ENCODE measurements around the gene GBA3. TPM values are rescaled to one million over a fixed set of nuclear protein-coding genes. Genes with fewer than 3 reads are reported as not detected.

The GBA3 gene
- total RNA-seq, 2 experiments from 2014 or later = not detected

DNA sequence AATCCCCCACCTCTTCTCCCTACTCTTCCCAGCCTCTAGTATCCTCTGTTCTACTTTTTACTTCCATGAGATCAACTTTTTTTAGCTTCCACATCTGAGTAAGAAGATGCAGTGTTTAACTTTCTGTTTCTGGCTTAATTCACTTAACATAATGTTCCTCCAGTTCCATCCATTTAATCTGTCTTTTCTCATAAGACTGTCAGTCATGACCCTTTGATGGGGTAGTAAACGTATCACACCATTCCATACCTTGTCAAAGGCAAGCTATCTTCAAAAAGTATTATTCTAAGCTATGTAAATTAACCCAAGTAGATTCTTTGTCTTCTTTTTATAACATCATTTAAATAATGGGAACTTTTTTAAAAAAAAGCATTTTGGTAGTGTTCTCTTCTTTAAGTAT, 15.0 kb upstream of the GBA3 start:
- CTCF ChIA-PET = interaction anchor here (0.8 kb wide), 1 partner anchor 8 kb away, joined by 3 read pairs; no protein-coding TSS in a partner anchor
- H3K36me3 Mint-ChIP-seq (ENCODE audit: low read depth) = no peaks in the 10 kb centered on the region
- no peak for DNase-seq
- H3K9me3 Mint-ChIP-seq = no peaks in the 10 kb centered on the region
- no peak overlapping the region for H3K27ac Mint-ChIP-seq
- H3K27me3 Mint-ChIP-seq = no peaks in the 10 kb centered on the region
- ATAC-seq = no peak
- TF ChIP-seq, protein P1, sequence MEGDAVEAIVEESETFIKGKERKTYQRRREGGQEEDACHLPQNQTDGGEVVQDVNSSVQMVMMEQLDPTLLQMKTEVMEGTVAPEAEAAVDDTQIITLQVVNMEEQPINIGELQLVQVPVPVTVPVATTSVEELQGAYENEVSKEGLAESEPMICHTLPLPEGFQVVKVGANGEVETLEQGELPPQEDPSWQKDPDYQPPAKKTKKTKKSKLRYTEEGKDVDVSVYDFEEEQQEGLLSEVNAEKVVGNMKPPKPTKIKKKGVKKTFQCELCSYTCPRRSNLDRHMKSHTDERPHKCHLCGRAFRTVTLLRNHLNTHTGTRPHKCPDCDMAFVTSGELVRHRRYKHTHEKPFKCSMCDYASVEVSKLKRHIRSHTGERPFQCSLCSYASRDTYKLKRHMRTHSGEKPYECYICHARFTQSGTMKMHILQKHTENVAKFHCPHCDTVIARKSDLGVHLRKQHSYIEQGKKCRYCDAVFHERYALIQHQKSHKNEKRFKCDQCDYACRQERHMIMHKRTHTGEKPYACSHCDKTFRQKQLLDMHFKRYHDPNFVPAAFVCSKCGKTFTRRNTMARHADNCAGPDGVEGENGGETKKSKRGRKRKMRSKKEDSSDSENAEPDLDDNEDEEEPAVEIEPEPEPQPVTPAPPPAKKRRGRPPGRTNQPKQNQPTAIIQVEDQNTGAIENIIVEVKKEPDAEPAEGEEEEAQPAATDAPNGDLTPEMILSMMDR (IDR thresholded peaks at IDR 0.05) = no peak
- intact Hi-C loops (cut with micrococcal nuclease) = no loop called here
- POLR2A ChIA-PET = no interaction called here
- H3K4me1 Mint-ChIP-seq (ENCODE audit: low read depth) = peaks cover 51% of the 10 kb centered on the region
- no peak overlapping the region for H3K4me3 Mint-ChIP-seq

DNA sequence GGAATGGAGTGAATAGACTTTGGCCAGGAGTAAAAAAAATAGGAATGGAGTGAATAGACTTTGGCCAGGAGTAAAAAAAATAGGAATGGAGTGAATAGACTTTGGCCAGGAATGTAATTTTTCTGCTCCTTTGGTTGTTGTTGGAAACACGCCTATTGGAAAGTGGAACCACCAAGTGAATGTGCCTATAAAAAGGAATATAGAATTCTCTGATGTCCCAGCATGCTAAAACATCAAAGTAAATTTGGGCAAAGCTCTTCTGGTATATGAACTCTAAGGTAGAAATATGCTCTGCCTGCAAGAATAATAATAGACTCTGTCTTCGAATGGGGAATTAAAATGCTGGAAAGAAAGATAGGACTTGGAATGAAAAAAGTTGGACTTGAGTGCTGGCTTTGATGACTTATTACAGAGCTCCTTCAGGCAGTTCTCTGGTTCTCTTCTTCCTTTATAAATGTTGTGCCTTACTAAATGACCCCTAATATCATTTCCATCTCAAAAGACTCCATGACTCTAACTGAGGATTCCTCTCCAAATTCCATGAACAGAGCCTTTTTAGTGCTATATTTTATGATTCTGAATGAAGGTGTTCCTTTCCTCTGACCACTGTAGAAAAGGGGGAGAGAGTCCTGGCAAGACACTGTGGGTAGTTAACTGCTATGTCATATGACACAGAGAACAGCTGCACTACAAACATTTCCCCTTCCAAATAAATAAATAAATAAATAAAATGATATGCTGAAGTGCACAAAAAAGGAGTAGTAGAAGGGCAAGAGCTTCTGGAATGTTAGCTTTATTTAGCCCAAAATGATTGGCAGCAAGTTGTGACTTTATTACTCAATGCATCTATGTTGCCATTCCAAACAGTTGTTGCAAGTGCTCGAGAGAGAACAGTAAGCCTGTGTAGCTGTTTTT, 13.5 kb upstream of the GBA3 start:
- no peak for ATAC-seq
- H3K27ac Mint-ChIP-seq = no peak overlapping the region
- no peaks in the 10 kb centered on the region for H3K9me3 Mint-ChIP-seq
- H3K4me3 Mint-ChIP-seq = no peak overlapping the region
- H3K4me1 Mint-ChIP-seq (ENCODE audit: low read depth) = peaks cover 42% of the 10 kb centered on the region
- CTCF ChIA-PET = interaction anchor here (1.0 kb wide), 1 partner anchor 9 kb away, joined by 3 read pairs; no protein-coding TSS in a partner anchor
- TF ChIP-seq, protein P1 (IDR thresholded peaks at IDR 0.05) = no peak
- H3K27me3 Mint-ChIP-seq = no peaks in the 10 kb centered on the region
- H3K36me3 Mint-ChIP-seq (ENCODE audit: low read depth) = no peaks in the 10 kb centered on the region
- POLR2A ChIA-PET = no interaction called here
- intact Hi-C loops (cut with micrococcal nuclease) = no loop called here
- DNase-seq = no peak

DNA sequence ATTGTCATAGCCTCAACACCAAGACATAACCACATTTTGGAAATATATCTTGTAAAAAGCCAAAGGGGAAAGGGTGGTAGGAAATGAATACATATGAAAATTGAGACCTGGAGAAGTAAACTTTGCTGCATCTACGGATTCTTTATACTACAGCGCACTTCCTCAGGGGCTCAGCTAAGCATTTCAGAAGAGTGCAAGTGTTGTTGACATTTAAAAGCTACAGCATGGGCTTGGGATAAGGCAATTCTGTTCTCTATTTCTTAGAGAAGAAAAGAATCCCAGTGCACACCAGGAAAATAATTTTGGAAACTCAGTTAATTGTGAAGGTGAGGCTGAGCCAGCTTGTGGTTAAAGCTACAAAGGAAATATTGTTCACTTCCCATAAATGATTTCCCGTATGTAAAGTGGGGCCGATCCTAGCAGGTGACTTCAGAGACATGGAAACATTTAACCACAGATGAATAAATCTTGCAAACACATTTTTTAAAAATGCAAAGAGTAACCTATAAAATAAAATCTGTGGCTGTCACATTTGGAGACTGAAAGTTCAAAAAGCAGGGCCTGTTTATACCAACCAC, 12.6 kb upstream of the GBA3 start:
- TF ChIP-seq, protein P1 (IDR thresholded peaks at IDR 0.05) = no peak
- Mint-ChIP-seq H3K27ac (no peak overlapping the region), H3K36me3 (ENCODE audit: low read depth) (no peaks in the 10 kb centered on the region), H3K9me3 (no peaks in the 10 kb centered on the region), H3K4me3 (no peak overlapping the region), H3K4me1 (ENCODE audit: low read depth) (peaks cover 34% of the 10 kb centered on the region), H3K27me3 (no peaks in the 10 kb centered on the region)
- DNase-seq = no peak
- ChIA-PET CTCF (interaction anchor here (0.9 to 2.1 kb wide), 2 partner anchors 8 to 13 kb away, joined by 3 to 5 read pairs; no protein-coding TSS in a partner anchor), POLR2A (no interaction called here)
- no peak for ATAC-seq
- intact Hi-C loops (cut with micrococcal nuclease) = no loop called here

DNA sequence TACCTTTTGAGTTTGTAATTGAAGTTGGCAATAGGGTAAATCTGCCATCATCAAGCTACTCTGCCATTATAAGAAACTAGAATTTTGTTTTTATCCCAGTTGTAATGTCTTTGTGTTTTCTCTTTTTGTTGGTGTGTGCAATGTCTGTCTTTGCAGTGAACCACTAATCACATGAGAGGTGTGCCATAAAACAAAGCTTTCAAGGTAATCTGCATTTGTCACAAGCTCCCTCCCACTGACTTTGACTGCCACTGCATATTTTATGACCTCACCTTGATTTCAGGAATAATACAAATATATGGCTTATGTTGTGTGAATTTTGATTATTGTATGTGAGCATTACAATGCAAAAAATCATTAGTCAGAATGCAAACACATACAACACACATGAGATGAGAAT, 9.0 kb upstream of the GBA3 start:
- H3K27me3 Mint-ChIP-seq = no peaks in the 10 kb centered on the region
- no peaks in the 10 kb centered on the region for H3K9me3 Mint-ChIP-seq
- ChIA-PET CTCF (interaction anchor here (1.8 kb wide), 1 partner anchor 894 kb away, joined by 5 read pairs; no protein-coding TSS in a partner anchor), POLR2A (no interaction called here)
- H3K4me3 Mint-ChIP-seq = no peak overlapping the region
- H3K4me1 Mint-ChIP-seq (ENCODE audit: low read depth) = peaks cover 13% of the 10 kb centered on the region
- ATAC-seq (no peak), DNase-seq (no peak)
- H3K36me3 Mint-ChIP-seq (ENCODE audit: low read depth) = no peaks in the 10 kb centered on the region
- TF ChIP-seq, protein P1 (IDR thresholded peaks at IDR 0.05) = no peak
- intact Hi-C loops (cut with micrococcal nuclease) = no loop called here
- no peak overlapping the region for H3K27ac Mint-ChIP-seq

DNA sequence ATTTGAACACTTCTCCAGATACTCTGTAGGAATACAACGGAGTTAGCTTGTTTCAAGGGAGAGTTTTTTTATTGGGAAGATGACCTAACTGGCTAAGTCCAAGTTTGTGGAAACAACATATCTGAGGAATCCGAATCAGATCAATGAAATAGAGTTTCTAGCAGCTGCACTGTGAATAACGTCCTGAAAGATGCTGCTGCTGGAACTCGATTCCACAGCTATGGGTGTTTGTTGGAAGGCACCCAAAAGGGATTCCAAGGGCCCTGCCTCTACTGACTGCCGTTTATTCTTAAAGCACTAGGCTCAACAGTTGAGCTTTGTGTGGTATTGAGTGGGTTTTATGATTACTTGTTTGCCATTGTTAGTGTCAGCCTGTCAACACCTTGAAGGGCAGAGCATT, 6.6 kb upstream of the GBA3 start:
- intact Hi-C loops (cut with micrococcal nuclease) = loop anchor here (5.0 kb wide), 1 partner anchor 274 kb away; no protein-coding TSS in a partner anchor
- no peaks in the 10 kb centered on the region for H3K27me3 Mint-ChIP-seq
- H3K4me1 Mint-ChIP-seq (ENCODE audit: low read depth) = peaks cover 11% of the 10 kb centered on the region
- ATAC-seq = no peak
- POLR2A ChIA-PET = no interaction called here
- H3K27ac Mint-ChIP-seq = no peak overlapping the region
- CTCF ChIA-PET = interaction anchor here (0.7 kb wide), 1 partner anchor 68 kb away, joined by 3 read pairs; no protein-coding TSS in a partner anchor
- DNase-seq = no peak
- H3K36me3 Mint-ChIP-seq (ENCODE audit: low read depth) = no peaks in the 10 kb centered on the region
- H3K9me3 Mint-ChIP-seq = no peaks in the 10 kb centered on the region
- TF ChIP-seq, protein P1 (IDR thresholded peaks at IDR 0.05) = no peak
- H3K4me3 Mint-ChIP-seq = no peak overlapping the region
